Measurements from ENCODE around the gene FBXO38.
"Not testable (repeated sequence)": the region's sequence is repeated elsewhere in the genome, so short reads cannot be mapped to it uniquely, and the experiment has no call there.

Gene FBXO38

DNA sequence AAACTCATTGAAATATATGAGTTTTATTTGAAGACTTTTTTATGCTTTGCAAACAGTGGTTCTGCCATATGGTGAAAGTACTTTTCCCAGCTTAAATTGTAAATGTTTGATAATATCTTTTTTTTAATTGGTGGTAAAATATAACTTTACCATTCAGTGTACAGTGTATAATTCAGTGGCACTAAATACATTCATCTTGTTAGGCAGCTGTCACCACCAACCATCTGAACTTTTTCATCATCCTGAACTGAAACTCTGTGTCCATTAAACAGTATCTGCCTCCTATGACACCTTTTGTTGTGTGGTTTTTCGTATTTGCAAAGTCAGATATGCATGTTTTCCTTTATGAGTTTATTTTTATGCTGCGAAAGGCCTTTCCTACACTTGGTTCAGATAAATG lies 45.1 kb downstream of the FBXO38 start:
- no peak for FAIRE-seq

DNA sequence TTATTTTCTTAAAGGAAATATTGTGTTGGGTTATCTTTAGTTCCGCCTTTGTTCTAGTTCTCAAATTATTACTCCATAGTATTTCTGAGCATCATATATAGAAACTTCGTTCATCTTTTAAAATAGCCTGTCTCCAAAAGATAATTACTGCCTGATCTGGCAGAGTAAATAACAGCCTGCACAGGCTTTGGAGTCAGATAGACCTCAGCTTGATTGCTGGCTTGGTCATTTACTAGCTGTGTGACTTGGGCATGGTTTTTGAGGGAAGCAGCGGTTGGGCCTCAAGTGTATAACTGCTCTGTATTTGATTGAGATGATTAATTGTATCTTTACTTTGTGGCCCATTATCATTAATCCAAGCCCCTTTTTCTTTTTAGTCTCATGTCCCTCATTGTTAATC lies 50.1 kb downstream of the FBXO38 start:
- FAIRE-seq, result no peak

GRCh38 chr5:148436029-148436428 lies 52.3 kb downstream of the FBXO38 start:
- no peak for FAIRE-seq

DNA sequence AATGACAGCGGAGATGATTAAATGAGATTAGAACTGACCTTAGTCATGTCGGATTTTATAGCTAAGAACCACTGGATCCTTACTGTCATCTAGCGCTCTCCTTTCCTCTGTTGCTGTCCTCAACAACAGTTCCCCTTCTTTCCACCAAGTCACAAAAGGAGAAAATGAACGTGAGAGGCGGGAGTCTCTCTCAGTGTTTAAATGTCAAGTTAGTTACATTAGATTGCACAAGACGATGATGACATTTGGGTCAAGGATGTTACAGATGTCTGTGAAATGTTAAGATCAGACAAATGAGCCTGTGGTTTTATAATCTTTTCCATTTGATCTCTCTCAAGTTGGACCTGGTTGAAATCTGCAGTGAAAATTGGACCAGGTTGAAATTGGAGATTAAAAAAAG lies 53.5 kb downstream of the FBXO38 start:
- no peak for FAIRE-seq

GRCh38 chr5:148438933-148439332 lies 55.2 kb downstream of the FBXO38 start:
- no peak for FAIRE-seq

- no peak for FAIRE-seq
These were observed 59.5 kb downstream of the FBXO38 start for GRCh38 chr5:148443241-148443640.

DNA sequence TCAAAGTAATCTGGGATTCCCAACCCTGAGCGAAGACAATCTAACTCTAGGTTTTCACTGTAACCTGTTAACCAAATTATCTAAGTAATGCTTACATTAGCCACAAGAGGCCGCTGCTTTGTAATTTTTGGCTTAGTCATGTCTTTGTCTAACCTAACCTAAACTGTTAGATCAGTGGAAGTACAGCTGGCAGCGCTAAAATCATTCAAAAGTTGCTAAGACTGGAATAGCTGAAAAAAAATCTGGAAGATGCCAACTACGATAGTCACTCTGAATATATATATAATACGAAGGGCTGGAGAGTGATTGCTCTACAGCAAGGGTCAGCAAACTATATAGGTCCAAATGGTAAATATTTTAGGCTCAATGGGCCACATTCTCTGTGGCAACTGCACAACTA lies 60.2 kb downstream of the FBXO38 start:
- peak; percentile 92 for FAIRE-seq

- FAIRE-seq, result no peak
These were observed 61.8 kb downstream of the FBXO38 start for GRCh38 chr5:148445578-148445977.

- FAIRE-seq, result no peak
These were observed 62.9 kb downstream of the FBXO38 start for GRCh38 chr5:148446611-148447010.

DNA sequence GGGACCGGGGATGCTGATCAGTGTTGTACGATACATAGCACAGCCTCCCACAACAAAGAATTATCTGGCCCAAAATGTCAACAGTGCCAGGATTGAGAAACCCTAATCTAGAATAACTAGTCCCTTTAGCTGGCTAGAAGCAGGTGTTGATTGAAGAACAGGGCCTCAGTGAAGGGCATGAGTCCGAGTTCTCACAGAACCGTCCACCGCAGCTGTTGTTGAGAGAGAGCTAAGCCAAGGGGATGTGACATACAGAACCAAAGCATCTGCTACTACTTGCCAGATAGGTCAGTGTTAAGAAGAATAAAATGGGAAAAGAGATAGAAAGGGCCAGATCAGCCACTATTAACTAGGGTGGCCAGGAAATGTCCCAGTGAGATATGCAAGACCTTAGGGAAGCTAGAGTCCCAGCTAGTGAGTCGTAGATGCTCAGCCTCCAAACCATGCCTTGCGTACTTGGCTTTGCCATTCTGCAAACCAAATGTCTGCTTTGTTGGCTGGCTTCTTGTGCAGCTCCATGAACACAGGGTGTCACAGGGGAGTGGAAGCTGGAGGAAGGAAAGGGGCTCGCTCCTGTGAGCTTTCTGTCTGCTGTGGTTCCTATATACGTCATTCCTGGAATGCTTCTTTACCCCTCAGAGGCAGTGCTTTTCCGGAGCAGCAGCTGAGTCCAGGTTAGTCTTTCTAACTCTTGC lies 68.9 kb downstream of the FBXO38 start:
- FAIRE-seq, result no peak

DNA sequence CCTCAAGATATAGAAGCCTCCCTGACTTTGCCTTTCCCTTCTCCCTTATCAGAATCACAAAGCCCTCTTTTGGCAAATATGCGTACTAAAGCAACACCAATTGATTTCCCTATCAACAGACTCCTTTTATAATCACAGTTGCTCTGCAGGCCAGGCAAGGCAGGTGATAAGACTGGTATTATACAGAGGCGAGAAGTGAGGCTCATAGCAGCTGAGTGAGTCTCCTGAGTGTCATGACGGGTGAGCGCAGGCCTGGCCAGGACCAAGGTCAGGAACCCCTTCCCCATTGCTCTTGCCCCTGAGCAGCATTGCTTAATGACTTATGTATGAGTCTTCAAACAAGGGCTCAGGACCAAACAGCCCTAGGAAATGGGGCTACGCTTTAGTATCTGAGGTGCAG lies 70.8 kb downstream of the FBXO38 start:
- no peak for FAIRE-seq

GRCh38 chr5:148455185-148455584 lies 71.4 kb downstream of the FBXO38 start:
- FAIRE-seq, result no peak

DNA sequence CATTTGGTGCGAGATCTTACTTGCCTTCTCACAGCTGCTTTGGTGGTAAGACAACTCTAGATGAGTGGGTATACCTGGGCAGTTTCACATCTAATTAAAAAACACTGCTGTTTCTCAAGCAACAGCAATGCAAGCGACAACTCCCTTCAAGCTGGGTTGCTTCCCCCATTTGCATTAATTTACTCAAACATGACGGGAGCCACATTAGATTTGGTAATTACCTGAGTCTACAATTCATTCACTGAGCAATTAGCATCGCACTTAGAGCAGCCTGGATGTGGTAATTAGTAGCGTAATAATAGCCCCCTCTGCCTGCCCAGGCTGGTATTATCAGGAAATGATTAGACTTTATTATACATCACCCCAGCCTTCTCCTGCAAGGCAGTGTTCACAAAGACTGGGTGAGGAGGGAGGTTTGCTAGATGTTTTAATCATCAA lies 73.4 kb downstream of the FBXO38 start:
- no peak for FAIRE-seq

- no peak for FAIRE-seq
These were observed 74.5 kb downstream of the FBXO38 start for GRCh38 chr5:148458036-148458888.

GRCh38 chr5:148459669-148460068 lies 75.9 kb downstream of the FBXO38 start:
- FAIRE-seq, result no peak

GRCh38 chr5:148465381-148466235 lies 81.8 kb downstream of the FBXO38 start:
- FAIRE-seq, result no peak

DNA sequence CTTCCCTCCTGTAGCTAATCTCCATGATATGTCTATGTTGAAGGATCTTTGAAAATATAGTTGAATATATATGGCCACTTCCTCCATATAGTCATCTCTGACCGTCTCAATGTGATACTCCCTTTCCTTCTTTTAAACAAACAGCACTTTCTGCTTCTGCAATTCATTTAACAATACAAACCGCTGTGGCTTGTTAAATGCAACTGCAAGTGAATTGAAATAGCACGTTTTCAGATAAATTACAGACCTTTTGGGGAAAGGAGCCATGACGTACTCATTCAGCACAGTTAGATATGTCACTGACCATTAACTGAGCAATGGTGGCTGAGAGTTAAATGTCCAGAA lies 82.5 kb downstream of the FBXO38 start:
- no peak for FAIRE-seq

DNA sequence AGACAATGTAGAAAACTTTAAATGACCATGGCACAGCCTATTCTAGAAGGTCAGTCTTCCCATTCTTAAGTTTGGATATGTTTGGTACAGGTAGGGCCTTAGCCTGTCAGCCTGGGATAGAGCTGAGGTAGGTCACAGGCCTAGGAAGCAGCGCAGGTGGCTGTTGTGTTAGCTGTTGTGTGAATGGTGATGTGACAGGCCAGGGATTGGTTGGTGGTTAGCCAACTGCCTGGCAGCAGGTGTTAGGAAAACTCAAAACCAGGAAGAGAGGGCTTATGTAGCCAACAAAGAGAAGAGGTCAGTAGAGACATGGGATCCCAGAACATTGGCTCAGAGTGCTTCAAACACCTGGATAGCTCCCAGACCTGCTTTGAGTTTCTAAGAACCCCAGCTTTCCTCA lies 84.2 kb downstream of the FBXO38 start:
- no peak for FAIRE-seq

DNA sequence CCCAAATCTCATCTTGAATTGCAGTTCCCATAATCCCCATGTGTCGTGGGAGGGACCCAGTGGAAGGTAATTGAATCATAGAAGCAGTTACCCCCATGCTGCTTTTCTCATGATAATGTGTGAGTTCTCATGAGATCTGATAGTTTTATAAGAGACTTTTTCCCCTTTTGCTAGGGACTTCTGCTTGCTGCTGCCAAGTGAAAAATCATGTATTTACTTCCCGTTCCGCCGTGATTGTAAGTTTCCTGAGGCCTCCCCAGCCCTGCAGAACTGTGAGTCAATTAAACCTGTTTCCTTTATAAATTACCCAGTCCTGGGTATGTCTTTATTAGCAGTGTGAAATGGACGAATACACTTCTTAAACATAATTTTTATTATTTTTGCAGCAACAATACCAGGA lies 85.0 kb downstream of the FBXO38 start:
- FAIRE-seq, result not testable (repeated sequence)

DNA sequence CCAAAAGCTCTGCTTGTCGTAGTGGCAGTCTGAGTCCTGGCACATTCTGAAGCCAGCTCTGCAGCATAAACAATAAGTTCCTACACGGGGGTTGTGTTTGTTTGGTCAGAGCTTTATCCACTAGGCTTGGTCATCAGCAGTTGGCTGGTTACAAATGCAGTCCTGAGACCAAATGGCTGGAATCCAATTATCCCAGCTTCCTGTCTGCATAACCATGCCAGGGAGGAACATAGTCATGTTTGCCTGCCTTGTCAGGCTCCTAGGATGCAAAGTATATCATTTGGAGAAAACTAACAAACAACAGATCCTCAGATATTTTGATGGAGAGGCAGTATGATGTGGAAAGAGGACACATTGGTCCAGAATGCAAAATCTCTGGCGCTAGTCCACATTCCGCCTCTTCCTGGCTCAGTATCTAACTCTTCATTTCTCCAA lies 85.8 kb downstream of the FBXO38 start:
- no peak for FAIRE-seq

GRCh38 chr5:148471379-148471778 lies 87.6 kb downstream of the FBXO38 start:
- FAIRE-seq, result no peak

DNA sequence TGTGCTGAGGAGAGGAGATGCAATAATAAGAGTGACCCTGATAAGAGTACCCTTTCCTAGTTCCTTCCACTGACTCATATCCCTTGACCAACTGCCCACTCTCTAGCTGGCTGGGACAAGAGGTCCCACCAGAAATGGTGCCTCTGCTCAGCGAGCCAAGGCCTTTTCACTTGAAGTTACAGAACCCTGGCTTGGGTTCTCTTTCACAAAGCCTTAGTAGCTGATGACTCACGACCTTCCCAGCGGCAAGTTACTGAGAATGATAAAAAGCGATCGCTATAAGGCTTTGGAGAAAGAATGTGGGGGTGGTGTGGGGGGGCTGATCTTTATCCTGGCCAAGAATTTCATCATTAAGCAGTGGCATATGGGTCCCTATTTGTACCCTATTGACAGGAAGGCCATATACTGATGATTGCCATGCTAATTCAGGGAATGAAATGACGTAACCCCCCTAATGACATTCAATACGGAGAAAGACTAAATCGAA lies 90.3 kb downstream of the FBXO38 start:
- no peak for FAIRE-seq

DNA sequence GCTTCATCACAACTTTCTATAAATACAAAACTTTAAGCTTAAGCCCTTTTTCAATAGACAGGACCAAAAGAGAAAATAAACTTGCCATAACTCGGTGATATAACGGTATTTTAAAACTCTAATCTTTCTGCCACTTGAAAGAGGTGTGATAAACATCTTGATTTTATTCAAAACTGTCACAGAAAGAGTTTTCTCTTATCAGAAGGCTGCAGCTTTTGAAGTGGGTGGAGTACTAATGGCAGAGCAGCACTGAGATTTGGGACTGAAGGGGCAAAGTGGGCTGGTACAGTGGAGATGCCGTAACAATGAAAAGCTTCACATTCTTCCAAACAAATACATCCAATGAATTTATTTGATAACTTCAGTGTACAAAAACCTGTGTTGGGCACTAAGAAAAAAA lies 92.5 kb downstream of the FBXO38 start:
- no peak for FAIRE-seq
